NCI-H1694 (cell line): ENCODE results near the gene HSPA12B.
A peak's percentile ranks its signal among the peaks of the same experiment; 100 is the strongest.

ENCODE experiments used
- DNase-seq: peaks from one replicate; lab custom pipeline; 2025; lab: John Stamatoyannopoulos, UW

The HSPA12B gene

DNA sequence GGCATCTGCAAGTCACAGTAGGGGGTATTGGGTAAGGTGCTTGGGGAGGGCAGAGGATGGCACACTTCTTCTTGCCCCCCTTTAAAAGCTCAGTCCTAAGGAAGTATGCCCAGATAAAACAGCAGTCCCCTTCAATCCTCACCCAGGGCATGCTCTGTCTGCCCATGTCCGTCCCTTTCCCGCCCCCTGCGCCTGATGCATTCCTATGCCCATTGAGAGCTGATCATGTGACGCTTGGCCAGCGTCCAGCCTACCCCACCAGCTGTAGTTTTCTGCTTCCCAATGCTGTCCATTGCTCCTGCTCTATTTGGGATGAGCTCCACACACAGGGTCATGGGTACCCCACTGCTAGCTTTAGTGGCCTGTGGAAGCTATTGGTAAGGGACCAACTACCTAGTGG is 28.4 kb upstream of the HSPA12B start:
- DNase-seq = no peak

DNA sequence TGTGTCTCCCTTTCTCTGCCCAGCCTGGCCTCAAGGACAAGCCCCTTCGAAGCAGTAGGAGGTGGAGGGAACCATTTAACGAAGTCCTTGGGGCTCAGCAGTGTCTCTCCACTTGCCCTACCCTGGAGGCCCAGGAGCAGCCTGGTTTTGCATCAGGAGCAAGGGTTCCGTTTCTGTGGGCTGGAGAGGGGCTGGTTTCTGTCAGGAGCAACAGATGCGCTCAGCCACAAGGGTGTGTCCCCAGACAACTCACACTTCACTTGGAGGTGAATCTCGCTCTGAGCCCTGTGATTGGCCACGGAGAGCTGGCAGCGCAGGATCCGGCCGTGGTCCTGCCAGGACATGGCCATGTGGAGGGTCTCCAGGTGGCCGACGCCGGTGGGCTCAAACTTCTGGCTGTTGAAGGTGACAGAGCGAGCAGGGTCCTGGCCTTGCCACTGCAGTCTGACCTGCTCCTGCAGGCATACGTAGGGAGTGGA is 27.0 kb upstream of the HSPA12B start:
- no peak for DNase-seq

DNA sequence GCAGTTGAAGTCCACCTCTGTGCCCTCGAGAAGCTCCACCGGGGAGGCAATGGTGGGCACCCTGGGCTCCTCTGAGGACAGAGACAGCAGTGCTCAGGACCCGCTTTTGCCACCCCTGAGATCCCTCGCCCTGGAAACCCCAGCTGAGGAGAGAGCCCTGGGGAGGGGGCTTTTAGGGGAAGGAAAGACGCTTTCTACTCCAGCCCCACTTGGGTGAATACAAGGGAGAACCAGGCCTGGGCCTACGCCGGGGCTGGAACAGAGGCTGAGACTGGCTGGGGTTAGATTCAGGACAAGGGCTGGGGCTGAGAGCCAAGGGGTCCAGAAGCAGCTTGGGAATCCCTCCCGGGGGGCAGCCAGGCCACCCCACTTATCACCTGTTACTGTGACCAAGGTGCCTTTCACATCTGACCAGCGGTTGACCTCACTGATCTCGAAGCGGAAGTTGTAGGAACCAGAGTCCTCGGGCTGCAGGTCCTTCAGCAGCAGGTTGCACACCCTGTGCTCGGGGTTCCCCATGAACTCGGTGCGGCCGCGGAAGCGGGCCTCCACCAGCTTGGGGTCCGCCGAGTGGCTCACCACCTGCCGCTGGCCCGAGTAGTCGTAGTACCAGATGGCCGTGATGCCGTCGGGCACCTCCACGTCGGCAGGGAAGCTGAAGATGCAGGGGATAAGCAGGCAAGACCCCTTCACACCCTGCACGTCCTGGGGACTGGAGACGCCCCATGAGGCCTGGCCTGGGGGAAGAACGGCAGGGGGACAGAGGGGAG is 26.3 kb upstream of the HSPA12B start:
- DNase-seq = no peak

DNA sequence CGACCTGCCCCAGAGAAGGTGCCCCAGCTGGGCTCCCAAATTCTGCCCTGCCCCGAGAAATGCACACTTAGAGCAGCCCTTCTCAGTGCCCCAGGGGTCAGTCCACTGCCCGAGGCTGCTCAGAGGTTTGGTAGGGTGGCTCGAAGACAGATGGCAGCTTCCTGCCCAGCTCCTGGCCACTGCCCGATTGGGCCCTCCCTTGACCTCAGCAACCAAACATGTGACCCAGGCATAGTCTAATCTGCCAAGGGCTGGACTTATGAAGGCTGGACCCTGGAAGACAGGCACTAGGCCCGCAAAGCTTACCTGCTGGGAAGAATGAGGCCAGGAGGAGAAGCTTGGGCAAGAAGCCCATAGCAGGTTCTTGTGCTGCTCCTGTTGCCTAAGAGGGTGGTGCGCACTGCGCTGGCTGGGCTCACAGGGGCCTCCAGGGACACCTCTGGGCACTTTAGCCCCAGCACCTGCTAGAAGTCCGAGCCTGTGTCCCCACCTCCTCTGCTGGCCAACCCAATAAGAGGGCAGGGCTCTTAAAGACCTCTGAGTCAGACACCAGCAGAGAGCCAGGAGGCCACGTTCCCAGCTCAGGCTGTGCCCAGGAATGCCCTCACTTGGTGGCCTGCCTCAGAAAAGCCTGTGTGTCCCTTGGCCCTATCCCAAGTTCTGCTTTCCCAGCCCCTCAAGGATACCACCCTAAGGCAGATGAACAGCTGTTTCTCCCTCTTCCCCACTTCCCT is 25.5 kb upstream of the HSPA12B start:
- no peak for DNase-seq

DNA sequence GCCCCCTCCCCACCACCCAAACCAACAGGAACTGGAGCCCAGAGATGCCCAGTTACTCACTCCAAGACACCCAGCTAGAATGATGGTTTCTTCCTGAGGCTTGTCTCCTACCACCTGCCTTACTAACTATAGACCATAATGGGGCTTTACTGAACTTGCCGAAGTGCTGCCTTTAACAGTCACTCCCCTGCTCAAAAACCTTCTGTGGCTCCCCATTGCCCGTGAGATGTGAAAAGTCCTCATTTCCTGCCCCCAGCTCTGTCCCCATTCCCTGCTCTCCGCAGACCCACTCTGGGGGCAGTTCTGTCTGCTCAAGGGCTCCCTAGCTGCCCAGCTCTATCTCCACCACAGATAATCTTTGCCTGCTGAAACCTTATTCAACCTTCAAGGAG is 25.0 kb upstream of the HSPA12B start:
- no peak for DNase-seq

DNA sequence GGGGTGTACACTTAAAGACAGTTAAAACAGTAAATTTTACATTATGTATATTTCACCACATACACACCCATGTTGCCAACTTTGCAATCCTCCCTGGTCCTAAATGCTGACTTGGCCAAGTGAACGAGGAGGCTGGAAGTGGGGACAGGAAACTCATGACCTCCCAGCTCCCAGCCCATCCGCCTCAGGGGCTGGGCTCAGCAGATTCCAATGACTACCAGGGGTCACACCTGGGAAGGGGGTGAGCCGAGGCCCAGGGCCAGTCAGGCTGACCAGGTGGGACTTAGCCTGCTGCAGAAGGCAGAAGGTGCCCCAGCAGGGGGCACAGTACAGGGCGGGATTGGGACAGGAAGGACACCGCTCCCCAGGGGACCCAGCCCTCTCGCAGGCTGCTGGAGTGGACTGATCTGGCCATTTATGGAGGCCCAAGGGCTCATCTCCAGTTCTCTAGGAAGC is 22.4 kb upstream of the HSPA12B start:
- no peak for DNase-seq

DNA sequence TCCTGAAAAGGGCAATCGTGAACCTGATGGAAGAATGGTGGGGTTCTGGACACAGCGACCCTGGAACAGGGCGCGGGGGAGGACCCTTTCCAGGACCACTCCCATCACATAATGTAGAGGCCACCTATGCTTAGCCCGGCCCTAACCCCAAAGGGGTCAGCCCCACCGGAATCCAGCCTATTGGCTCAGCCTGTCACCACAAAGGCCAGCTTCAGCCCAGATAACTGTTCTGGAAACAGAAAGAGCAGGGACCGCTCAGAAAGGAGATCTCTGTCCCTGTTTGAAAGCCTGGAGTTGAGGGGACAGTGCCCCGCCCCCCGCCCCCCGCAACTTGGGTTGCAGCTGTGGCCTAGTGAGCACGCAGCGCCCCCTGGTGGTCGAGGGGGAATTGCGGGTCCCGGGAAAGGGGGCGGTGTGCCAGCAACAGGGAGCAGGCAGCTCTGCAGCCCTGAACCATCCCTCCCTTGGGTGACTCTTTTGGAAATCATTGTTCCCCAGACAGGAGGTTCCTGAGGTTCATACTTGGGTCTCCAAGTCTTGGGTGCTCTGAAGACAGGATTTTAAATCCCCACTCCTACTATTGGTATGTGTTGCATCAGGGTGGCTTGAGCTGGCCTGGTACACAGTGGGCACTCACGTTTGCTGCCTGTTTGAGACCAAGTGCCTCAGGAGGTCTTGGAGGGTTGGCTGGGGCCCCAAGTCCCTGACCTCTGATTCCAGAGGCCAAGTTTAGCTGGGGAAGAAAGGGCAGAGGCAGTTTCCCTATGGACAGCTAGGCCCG is 21.6 kb upstream of the HSPA12B start:
- peak; percentile 52 for DNase-seq

DNA sequence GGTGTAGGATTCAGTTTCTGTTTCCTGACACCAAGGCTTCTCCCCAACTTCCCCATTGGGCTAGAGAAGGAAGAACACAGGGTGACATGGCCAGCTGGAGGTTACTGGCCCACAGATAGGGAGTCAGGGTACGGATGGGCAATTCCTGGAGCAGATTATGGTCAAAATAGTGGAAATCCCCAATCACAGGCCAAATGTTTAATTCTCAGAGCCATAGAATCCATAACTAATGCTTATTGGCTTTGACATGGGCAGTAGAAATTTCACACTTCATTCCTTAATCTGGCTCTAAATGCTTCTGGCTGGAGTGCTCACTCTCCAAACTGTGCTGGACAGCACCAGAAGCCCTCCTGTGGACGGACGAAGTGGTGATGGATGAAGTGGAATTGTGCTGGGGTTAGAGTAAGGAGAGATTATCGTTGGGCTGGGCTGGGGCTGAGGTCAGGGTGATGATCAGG is 21.0 kb upstream of the HSPA12B start:
- DNase-seq = no peak

DNA sequence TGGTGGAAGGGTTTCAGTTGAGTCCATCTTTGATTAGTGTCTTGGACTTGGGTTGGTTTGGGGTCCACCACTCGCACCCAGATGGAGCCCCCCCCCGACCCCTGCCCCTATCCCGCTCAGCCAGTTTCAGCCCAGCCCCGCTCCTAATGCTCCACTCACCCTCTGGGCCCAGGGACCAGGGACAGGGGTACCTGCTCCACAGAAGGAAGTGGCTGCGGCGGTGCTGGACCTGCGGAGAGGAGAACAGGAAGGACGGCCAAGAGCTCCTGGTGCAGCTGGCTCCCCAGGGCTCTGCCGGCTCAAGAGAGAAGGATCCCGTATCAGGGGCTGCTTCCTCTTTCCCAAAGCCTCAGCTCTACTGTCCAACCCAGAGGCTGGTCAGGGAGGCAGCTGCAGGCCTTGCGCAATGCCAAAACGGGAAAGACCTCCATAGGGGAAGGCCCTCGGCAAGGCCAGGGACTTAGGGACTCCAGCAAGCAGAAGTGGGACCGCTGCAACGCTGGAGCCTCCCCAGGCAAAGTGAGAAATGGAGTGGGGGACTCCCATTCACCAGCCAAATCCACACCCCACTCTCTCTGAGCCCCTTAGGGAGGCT is 20.1 kb upstream of the HSPA12B start, which contains the start of gene SIGLEC1:
Gene SIGLEC1 (minus strand): TSS at position 322 of the 595 bp plus-strand sequence. CDS start 5,472 bp downstream, outside the sequence.
- no peak for DNase-seq

DNA sequence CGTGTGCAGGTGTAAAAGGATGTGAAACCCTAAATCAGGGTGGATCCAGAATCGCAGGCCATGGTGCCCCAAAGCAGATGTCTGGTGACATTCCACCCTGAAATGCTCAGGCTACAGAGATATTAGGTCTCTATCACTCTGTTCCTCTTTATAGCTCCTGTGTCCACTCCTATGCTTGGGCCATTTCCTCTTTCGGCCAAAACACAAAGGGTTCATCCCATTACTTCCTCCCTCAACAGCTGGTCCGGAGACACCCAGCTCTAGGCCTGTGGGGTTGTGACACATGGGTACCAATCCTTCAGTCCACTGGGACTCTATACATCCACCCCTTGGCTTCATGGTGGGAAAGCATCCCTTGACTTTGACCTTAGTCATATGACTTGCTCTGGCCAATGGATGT is 18.4 kb upstream of the HSPA12B start:
- no peak for DNase-seq

DNA sequence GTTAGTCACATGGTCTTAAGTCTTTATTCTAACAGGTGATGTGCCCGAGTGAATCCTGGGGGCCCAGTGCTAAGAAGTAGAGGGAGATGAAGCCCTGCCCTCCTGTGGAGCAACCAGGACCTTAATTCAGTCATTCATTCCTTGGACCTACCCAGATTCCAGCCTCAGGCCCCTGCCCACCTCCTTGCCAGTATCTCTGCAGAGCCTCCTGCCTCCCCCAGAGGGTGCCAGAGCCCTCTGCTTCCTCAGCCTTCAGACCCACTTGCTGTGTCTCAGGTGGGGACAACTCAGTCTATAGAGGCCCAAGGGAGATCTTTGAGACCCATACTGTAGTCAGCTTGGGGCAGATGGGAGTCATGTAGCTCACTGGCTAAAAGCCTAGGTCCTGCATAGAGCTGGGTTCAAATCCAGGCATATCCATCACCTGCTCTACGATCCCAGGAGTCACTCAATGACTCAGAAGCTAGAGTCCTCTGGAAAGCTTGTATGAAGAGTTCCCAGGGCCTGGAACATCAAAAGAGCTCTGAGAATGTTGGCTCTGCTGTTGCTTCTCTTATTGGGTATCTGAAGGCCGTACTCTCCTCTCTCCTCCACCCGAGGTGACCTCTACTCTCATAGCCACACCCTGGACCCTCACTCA is 16.2 kb upstream of the HSPA12B start:
- DNase-seq = peak; percentile 49

DNA sequence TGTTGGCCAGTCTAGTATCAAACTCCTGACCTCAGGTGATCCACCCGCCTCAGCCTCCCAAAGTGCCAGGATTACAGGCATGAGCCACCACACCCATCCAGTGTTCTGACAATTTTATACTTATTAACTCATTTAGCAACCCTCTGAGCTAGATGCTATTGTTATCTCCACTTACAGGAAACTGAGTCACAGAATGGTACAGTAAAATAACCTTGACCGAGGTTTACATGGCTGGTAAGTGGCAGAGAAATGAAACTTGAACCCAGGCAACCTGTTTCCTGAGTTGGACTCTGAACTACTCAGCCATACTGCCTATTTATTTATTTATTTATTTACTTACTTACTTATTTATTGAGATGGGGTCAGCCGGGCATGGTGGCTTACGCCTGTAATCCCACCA is 13.4 kb upstream of the HSPA12B start:
- no peak for DNase-seq

DNA sequence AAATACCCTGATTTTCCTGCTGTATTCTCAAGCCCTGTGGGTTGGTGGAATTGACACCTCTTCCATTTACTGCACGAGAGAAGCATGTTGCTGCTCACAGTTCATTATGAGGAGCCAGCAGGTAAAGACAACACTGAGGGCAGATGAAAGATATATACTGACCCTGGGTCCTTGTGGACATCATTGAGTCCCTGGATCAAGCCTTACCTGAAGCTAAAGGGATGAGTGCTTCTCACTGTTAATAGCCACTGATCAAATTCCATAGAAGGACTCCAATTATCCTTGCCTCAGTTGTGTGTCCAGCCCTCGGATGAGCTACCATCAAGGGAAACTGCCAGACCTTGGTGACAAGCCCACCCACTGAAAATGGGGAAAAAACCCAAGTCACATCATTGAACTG is 12.4 kb upstream of the HSPA12B start:
- no peak for DNase-seq

DNA sequence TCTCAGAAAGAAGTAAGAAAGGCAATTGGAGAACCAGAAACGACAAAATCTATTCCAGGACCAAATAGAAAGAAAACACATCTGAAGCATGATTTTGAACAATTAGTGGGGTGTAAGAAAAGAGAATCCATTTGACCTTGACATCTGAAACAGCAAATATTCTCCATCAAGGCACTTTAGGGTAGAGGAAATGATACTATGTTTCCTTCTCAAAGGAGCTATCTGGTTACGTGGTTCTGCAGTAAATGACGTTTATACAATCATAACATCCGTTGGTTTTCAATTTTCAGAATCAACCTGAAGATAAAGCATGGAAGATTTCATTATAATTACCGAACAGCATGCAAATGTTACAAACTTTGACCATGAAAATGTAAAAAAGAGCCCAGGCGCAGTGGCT is 11.9 kb upstream of the HSPA12B start:
- no peak for DNase-seq

DNA sequence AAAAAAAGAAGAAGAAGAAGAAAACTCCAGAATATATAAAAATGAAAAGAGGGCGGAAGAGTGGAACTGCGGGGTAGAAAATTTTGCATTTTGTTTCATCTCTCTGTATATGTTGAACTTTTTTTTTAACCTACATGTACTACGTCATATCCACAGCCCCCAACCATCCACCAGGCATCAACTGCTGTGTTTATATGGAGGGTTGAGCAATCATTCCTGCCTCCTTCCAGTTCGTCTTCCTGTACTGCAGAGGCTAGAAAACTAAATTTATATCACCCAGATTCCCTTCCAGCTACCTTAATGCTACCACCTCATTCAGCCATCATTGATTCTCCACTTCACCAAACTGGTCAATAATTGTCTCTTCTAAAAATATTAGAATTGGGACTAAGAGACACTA is 10.6 kb upstream of the HSPA12B start:
- DNase-seq = no peak

DNA sequence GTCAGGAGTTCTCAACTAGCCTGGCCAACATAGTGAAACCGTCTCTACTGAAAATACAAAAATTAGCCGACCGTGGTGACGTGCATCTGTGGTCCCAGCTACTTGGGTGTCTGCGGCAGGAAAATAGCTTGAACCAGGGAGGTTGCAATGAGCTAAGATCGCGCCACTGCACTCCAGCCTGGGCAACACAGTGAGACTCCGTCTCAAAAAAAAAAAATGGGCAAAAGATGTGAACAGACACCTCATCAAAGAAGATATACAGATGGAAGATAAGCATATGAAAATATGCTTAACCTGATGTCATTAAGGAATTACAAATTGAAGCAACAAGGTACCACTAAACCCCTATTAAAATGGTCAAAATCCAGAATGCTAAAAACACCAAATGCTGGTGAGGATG is 9.2 kb upstream of the HSPA12B start:
- no peak for DNase-seq

DNA sequence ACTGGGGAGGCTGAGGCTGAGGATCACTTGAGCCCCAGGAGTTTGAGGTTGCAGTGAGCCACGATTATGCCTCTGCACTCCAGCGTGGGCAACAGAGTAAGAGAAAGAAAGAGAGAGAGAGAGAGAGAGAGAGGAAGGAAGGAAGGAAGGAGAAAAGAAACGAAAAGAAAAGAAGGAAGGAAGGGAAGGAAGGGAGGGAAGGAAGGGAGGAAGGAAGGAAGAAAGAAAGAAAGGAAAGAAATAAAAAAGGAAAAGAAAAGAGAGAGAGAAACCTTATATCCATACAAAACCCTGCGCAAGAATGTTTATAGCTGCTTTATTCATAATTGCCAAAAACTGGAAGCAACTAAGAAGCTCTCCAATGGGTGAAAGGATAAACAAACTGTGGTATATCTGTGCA is 8.1 kb upstream of the HSPA12B start:
- no peak for DNase-seq

DNA sequence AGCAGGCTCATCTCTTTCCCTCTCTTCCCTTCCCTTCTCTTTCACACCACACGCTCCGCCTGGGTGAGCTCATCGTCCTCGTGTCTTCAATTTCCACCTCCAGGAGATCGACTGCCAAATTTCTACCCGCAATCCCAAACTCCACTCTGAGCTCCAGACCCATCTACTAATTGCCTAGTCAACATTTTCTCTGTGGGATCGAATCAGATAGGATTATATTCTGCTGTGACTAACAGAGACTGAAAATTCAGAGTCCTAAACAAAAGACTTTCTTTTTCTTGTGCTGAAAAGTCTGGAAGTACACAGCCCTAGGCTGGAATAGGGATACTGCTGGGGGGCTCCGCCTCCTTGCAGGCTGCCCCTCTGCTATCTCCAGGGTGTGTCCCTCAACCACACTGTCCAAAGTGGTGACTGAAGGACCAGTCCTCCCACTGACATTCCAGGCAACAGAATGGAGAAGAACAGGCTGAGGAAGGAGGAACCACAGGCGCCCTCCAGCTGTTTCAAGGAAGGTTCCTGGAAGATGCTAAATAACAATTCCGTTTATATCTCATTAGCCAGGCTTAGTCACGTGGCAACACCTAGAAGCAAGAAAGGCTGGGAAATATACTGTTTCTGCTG is 5.0 kb upstream of the HSPA12B start:
- DNase-seq = no peak

DNA sequence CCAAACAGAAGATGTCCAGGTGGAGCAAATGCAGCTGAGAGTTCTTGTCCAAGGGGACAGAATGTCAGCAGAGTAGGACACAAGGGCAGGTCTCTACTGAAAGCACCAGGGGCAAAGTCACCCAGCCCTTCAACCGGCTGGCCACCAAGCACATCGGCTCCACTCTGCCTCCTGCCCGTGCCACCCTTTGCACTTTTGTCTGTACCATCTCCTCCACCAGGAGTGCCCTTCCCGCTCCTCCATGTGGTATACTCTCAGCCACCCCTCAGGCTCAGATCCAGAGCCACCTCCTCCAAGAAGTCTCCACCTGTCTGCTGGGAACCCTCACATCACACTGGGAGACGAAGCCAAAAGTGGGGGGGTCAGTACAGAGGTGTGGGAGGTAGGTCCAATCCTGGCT is 4.1 kb upstream of the HSPA12B start:
- DNase-seq = no peak

DNA sequence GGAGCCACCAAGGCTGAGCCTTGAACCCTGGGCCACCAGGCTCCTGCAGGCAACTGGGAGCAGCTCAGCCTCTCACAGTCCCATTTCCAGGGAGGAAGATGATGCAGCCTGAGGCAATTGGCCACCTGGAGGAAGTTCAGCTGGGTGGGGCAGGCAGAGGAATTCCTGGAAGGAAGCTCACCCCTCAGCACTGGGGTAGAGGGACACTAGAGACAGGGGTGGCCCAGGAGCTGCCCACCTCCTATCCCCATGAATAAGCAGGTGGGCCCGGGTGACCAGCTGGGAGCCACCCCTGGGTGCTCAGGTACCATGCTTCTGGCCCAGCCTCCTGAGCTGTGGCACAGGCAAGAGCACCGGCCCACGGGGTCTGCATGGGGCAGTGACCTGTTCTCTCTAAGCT is 3.6 kb upstream of the HSPA12B start:
- DNase-seq = no peak

DNA sequence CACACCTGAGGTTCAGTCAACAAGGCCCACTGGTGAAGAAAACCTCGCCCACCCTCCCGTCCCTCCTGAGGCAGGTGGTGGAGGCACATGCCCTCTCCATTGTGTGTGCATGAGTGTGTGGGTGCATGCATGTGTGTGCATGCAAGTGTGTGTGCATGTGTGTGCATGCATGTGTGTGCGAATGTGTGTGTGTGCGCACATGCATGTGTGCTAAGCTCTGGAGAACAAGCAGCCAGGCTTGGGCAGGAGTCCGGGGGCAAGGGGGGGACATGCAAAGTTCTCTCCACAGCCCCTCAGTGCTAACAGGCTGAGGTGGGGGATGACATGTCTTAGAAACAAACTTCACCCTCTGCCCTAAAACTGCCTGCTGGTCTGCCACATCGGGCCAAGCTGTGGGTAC is 3.1 kb upstream of the HSPA12B start:
- DNase-seq = no peak
